GM19372 (cell line): ENCODE measurements around the gene ESYT2.
A peak's percentile ranks its signal among the peaks of the same experiment; 100 is the strongest.

ENCODE experiments used
- ATAC-seq: cut with Tn5 transposase; IDR thresholded peaks from one replicate; pipeline ENCODE4 v1.9.1; 2021; ENCODE audit warnings: mild to moderate bottlenecking, low read depth, moderate library complexity; ENCODE audit not compliant: unreplicated experiment

The ESYT2 gene

DNA sequence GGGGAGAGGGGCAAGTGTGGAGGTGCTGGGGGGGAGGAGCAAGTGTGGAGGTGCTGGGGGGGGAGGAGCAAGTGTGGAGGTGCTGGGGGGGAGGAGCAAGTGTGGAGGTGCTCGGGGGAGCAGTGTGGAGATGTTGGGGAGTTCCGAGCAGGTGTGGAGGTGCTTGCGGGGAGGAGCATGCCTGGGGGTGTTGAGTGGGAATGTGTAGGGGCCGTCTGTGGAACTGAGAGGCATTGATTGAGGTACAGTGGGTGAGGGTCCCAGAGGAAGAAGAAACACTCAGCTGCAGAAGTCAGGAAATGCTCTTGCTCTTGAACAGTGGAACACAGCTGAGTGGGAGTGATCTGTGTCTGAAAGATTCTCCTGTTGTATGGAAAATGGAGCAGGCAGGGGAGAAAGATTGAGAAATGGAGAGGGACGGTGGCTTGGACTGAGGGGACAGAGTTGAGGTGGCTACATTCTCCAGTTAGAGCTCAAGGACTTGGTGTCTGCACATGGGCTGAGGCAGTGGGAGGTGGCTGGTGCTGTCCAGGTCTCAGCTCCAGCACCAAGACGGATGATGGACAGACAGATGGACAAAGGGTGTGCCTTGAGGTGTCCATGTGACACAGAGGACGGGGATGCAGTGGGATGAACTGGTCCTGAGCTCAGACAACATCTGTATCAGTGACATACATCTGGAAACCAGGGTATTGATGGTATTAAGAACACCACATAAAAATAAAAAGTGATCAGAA is 99.5 kb downstream of the ESYT2 start:
- no peak for ATAC-seq

DNA sequence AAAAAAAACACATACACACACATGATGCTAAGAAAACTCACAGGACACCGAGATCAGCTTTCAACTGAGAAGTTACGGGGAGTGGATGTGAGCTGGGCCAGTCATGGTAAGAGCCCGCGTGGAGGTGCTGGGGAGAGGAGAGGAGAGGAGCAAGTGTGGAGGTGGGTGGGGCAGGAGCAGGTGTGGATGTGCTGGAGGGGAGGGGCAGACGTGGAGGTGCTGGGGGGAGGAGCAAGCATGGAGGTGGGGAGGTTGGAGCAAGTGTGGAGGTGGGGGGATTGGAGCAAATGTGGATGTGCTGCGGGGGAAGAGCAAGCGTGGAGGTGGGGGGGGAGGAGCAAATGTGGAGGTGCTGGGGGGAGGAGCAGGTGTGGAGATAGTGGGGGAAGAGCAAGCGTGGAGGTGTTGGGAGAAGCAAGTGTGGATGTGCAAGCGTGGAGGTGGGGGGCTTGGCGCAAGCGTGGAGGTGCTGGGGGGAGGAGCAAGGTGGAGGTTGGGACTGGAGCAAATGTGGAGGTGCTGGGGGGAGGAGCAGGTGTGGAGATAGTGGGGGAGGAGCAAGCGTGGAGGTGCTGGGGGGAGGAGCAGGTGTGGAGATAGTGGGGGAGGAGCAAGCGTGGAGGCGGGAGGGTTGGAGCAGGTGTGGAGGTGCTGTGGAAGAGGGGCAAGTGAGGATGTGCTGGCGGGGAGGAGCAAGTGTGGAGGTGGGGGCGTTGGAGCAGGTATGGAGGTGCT is 100.2 kb downstream of the ESYT2 start:
- ATAC-seq = no peak

DNA sequence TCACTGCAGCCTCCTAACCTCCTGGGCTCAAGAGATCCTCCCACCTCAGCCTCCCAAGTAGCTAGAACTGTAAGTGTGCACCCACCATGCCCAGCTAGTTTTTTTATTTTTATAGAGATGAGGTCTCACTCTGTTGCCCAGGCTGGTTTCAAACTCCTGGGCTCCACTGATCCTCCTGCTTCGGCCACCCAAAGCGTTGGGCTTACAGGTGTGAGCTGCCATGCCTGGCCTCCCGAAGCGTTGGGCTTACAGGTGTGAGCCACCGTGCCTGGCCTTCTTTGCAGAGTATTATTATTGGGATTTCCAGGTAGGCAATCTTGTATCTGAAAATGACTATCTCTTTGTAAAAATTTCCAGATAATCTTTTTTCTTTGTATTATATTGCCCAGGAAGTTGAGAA is 101.6 kb downstream of the ESYT2 start:
- no peak for ATAC-seq

DNA sequence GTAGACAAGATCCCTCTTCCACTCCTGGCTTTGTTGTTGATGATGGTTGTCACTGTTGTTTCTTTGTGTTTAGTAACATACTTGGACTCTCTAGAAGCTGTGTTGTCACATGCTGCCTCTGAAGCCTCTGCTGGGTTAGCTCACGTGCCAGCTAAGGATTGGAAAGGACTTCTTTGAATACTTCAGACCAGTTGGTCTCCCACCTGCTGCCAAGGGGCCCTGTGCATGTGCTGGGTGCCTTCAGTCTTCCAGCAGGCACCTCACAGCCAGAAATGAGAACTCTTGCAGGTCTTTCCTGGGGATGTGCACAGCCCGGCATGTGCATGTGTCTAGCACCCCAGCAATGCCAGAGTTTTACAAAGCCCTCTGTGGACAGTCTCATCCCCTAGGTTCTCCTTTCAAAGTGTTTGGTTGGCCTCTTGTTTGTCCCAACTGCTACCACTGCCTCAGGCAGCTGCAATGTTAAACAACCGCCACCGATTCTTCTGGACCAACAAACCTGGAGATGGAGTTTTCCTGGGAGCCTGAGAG is 103.0 kb downstream of the ESYT2 start:
- ATAC-seq = no peak

DNA sequence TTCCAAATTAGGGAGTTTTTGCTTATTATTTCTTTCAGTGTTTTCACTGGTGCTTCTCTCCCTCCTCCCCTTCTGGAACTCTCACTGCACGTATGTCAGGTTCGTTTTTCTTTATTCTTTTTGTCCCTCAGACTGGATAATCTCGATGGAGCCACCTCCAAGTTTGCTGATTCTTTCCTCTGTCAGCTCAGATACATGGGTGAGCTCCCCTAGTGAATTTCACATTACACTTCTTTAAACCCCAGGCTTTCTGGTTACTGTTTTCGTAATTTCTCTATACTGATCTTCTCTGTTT is 103.9 kb downstream of the ESYT2 start:
- ATAC-seq = no peak

DNA sequence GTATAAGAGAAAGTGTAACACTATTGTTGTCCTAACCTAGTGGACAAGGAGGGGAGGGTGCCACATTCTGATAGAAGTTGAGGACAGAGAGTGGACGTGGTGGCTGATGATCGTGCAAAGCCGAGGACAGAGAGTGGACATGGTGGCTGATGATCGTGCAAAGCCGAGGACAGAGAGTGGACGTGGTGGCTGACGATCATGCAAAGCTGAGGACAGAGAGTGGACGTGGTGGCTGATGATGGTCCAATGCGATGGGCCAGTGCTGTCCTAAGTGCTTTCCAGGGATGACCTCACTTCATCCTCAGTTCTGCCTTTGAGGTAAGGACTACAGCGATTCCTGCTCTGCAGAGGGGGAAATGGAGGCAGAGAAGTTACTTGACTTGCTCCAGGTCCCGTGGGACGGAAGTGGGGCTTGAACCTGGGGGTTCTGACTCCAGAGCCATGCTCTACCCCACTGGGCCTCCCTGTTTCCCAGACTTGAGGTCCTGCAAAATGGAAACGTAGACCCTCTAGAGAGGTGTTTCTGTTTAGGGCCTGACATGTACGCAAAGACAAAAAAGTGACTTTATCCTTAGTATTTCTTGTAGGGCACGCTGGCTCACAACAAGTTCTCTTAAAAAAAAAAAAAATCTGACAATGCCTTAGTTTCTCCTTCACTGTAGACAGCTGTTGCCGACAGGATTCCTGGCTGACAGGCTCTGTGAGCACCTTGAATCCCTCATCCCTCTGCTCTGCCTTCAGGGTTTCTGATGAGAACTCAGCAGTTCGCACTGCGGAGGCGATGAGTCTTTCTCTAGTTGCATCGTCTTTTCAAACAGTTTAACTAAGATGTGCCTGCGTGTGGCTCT is 104.4 kb downstream of the ESYT2 start:
- ATAC-seq = no peak

DNA sequence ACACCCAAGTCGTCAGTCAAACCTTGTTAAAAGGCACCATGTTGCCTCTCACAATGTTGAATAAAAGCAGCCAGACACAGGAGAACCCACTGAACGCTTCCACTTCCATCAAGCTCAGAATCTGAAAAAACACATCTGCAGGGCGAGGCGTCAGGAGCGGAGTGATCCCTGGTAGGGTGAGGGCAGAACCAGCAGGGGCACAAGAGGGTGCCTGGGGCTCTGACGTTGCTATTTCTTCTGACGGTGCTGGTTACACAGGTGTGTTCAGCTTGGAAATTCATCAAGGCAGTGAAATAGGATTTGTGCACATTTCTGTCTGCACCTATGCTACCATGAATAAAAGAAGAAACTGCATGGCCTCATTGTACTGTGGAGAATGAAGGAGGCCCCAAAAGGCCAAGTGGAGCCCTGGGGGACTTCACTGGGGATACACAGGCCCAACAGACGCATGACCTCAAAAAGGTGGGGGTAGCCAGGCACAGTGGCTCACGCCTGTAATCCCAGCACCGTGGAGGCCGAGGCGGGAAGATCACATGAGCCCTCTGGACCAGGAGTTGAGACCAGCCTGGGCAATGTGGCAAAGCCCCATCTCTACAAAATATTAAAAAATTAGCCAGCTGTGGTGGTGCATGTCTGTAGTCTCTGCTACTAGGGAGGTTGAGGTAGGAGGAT is 105.5 kb downstream of the ESYT2 start:
- no peak for ATAC-seq

DNA sequence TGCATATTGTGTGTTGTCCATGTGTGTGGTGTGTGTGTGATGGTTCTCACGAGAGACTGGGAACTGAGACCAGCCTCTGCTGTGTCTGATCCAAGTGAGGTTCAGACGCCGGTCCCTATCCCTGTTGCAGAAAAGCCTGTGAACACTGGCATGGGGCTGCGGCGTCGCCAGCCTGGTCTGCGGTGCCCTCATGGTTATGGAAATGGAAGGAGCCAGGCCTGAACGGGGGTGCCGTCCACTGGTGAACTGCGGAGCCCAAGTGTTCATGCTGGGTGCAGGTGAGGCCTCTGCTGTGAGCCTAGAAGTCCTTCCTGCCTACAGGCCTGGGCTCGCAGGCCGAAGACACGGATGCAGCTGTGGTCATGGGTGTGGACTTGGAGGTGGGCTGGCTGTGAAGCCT is 106.0 kb downstream of the ESYT2 start:
- no peak for ATAC-seq

DNA sequence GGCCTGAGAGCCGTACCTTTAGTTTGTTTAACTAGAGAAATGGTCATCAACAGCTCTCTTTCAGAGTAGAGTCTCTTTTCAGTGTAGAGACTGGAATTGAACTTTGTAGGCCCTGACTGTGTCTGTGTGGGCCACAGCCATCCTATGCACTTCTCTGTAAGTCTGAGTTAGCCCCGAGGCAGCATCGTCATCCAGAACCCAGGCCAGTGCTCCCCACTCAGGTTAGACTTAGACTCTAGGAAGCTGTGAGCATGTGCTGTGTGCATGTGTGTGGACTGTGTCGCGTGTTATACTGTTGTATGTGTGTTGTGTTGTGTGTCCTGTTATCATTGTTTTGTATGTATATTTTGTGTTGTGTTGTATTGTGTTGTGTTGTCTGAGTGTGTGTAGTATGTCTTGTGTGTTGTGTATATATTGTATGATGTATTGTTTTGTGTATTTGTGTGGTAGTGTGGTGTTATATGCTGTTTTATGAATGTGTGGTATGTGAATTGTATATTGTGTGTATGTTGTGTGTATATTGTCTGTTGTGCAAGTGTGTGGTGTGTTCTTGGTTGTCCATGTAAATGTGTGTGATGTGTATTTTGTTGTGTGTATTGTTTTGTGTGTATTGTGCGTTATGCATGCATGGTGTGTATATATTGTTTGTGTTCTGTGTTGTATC is 106.6 kb downstream of the ESYT2 start:
- ATAC-seq = no peak

DNA sequence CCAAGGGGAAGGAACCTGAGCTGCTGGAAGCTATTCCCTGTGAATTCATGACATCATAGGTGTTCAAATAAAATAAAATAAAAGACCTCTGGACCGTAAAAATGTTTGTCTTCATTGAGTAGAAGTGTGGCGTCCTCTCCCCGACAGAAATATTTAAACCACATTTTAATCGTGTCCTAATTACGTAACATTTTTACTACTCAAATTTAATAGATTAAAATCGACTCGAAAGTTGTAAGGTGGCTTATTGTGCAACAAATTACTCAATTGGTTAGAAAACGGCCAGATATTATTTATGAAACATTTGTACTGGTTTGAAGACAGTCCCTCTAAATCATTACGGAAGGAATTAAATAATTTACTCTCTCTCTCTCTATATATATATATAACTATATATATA is 109.2 kb downstream of the ESYT2 start:
- ATAC-seq = no peak

DNA sequence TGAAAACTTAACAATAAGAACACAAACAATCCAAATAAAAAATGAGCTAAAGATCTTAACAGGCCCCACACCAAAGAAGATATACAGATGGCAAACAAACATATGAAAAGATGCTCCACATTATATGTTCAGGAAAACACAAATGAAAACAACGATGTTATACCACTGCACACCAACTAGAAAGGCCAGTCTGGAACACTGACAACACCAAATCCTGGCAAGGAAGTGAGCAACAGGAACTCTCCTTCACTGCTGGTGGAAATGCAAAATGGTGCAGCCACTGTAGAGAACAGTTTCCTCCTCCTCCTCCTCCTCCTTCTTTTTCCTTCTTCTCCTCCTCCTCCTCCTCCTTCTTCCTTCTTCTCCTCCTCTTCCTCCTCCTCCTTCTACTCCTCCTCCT is 112.5 kb downstream of the ESYT2 start:
- ATAC-seq = no peak

DNA sequence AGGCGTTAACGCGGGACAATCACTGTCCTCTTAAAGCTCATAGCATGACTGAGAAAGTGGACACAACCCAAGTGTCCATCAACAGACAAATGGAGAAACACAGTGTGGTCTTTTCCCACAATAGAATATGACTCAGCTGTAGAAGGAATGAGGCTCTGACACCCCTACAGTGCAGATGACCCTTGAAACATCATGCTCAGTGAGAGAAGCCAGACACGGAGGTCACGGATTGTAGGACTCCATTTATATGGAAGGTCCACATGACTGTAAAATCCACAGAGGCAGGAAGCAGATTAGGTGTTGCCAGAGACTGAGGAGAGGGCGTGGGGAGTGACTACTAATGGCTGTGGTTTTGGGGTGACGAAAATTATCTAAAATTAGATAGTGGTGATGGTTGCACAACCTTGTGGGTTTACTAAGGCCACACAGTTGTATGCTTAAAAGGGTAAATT is 118.6 kb downstream of the ESYT2 start:
- ATAC-seq = no peak

DNA sequence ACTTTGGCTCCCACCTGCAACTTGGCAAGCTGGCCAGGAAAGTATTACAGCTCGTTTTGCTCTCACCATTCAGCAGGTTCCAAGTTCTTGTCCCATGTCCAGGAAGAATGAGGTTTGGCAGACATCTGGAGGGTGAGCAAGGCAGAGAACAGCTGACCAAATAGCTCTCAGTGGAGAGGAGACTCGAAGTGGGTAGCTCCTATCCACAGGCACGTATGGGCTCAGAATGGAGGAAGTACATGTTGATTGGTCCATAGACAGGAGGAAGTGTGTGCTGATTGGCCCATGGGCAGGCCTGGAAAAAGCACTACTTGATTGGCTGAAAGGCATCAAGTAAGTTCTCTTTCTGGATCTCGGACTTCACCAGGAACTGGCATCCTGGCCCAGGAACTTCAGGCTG is 121.7 kb downstream of the ESYT2 start:
- ATAC-seq = no peak

DNA sequence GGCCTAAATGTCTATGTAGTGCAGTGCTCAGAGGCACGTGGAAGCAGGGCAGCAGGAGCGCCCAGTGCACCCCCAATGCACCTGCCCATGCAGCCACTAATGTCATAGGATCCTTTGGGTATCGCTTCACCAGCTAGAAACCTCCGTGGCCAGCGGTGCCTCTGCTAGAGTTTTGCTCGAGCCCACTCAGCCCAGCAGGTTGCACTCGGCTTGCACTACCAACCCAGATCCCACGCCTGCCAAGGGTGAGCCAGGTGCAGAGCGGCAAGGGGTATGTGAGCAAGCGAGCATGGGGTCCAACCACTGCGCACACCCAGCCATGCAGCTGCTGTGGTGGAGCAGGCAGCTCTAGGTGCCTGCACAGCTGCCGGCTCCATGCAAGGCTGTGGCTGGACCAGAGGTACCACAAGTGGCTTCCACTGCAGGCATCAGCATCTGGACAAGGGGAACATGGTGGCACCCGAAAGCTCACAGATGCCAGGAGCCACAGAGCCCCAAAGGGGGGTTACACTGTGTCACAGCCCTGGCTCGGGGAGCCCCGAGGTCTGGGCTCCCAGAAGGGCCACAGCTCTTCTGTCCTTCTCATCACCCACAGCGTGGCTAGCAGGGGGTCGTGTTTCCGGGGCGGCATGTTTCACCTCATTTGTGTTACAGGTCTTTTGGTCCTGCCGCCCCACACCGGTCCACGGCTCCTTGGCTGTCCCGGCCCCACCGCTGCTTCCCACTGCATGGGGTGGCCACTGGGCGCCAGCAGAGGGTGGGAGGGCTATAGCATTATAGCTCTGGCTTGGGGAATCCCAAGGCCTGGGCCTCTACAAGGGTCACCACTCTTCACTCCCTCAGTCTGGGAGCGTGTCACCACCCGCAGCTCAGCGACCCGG is 122.4 kb downstream of the ESYT2 start:
- no peak for ATAC-seq

DNA sequence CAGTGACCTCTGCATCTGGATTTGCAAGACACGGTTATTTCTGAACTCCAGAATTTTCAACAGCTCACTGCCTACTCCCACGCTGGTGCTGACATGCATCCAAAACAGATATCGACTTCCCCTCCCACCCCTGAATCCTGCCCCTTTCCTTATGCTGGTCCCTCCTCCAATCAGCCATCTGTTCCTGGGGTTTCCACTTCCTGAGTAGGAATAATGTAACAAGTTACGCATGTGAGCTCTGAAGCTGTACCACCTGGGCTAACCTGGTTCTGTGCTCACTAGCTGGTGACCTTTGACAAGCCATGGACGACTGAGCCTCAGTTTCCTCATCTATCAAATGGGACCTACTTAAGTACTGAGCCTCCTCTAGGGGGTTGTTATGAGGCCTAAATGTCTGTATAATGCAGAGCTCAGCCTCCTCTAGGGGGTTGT is 123.0 kb downstream of the ESYT2 start:
- ATAC-seq = no peak

DNA sequence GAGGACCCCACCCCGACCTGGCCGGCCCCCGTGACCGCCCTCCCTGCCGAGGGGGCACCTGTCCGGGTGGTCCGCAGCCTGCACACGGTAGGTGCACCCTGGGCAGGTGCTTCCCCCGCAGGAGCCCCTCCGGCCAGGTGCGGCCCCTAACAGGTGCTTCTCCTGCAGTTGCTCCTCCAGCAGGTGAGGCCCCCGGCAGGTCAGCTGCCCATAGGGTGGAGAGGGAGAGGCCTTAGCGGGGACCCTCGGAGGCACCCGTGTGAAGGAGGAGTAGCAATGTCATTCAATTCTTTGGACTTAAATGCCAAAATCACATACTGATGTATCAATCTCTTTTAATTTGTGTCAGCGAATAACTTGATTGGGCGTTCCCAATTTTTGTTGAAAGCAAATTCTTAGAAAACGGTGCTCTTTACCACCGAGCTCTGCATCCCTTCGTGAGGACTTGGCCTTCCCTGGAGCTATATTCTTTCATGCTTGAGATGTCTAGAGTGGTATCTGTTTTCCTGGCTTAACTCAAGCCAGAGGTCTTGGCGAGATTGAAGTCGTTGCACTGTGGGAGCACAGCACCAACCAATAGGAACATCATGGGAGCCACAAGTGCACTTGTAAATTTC is 124.0 kb downstream of the ESYT2 start:
- peak; percentile 13 for ATAC-seq

DNA sequence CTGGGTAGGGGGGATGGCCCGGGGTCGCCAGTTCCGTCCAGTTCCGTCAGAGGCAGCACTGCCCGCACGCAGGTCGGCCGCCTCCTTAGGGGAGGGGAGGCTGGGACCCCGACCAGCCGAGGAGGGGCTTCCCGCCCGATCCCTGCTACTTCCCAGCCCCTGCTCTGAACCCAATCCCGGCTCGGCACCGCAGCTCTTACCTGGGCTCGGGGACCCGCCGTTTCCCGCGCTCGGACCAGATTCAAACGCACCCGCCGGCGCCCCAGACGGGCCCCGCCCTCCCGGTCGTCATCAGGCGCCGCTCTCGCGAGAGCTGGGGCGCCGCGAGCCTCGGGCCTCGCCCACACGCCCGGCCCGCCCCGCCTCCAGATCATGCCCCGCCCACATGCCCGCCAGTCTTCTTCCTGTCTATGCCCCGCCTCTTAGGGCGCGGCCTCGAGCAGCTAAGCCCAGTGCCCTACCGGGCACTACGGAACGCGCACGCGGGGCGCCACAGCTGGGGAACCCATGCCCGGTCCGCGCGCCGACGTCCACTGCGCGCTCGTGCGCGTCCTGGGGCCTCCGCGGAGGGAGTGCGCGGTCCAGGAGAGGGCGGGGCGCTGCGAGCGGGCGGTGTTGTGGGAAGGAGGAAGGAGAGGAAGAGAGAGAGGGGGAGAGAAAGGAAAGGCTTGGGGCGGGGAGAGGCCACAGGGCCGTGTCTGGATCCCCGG is 124.6 kb downstream of the ESYT2 start, which contains the start of gene NCAPG2:
TSS of gene NCAPG2 (minus strand) at position 281 of the 710 bp plus-strand sequence. CDS start 2,905 bp downstream, outside the sequence.
- peak; percentile 97 for ATAC-seq
